Stimulated activated effector memory CD8-positive, alpha-beta T cell treated with anti-CD3 and anti-CD28 coated beads, Interleukin-12 subunit alpha, Interleukin-12 subunit beta, amount 100 ng/mL, for 72 hours (primary cell): ENCODE measurements around the gene KLF3.

Experiments used
- ATAC-seq: fragments of 150-1000 bp; cut with Tn5 transposase; 2 replicates; pipeline ENCODE4 v1.10.0; 2021
- DNase-seq, 2 donors: peaks; one replicate each; pipeline ENCODE4 v3.0.0; 2021 to 2022; ENCODE audit warnings: low spot score in 2 of 2
- H3K27ac Mint-ChIP-seq: one replicate; pipeline ENCODE4 v1.8.0; 2022; ENCODE audit warnings: mild to moderate bottlenecking, mixed read lengths
- H3K36me3 Mint-ChIP-seq: one replicate; pipeline ENCODE4 v1.8.0; 2022; ENCODE audit warnings: mild to moderate bottlenecking, mixed read lengths
- H3K4me1 Mint-ChIP-seq: one replicate; pipeline ENCODE4 v1.8.0; 2022; ENCODE audit warnings: mixed read lengths
- H3K4me3 Mint-ChIP-seq: one replicate; pipeline ENCODE4 v1.8.0; 2022; ENCODE audit warnings: mild to moderate bottlenecking, mixed read lengths
- H3K9me3 Mint-ChIP-seq: one replicate; pipeline ENCODE4 v1.8.0; 2022; ENCODE audit warnings: mixed read lengths

The KLF3 gene

GRCh38 chr4:38665551-38666411 is 1.8 kb downstream of the KLF3 start:
- Mint-ChIP-seq H3K36me3 (peaks cover 12% of the 10 kb centered on the region), H3K4me1 (peaks cover 56% of the 10 kb centered on the region), H3K27ac (peak overlapping the region; percentile 87), H3K9me3 (peaks cover 2% of the 10 kb centered on the region), H3K4me3 (peak overlapping the region; percentile 82)
- peak in 1 of 2 donors; percentile 25 for DNase-seq
- no peak for ATAC-seq

- no peaks in the 10 kb centered on the region for H3K9me3 Mint-ChIP-seq
These were observed 2.7 kb downstream of the KLF3 start for GRCh38 chr4:38666766-38667084.

GRCh38 chr4:38667085-38667893 is 3.3 kb downstream of the KLF3 start:
- no peaks in the 10 kb centered on the region for H3K9me3 Mint-ChIP-seq
- H3K4me3 Mint-ChIP-seq: peak overlapping the region; percentile 82
- ATAC-seq: peak; percentile 53
- DNase-seq: no peak
- H3K27ac Mint-ChIP-seq: peak overlapping the region; percentile 89
- H3K4me1 Mint-ChIP-seq: peaks cover 58% of the 10 kb centered on the region
- peaks cover 12% of the 10 kb centered on the region for H3K36me3 Mint-ChIP-seq

More at GRCh38 chr4:38666766-38667084, 2.7 kb downstream of the KLF3 start:
- peak overlapping the region; percentile 82 for H3K4me3 Mint-ChIP-seq
- ATAC-seq (no peak), DNase-seq (no peak)
- H3K27ac Mint-ChIP-seq: peak overlapping the region; percentile 89
- peaks cover 58% of the 10 kb centered on the region for H3K4me1 Mint-ChIP-seq
- H3K36me3 Mint-ChIP-seq: peaks cover 12% of the 10 kb centered on the region

DNA sequence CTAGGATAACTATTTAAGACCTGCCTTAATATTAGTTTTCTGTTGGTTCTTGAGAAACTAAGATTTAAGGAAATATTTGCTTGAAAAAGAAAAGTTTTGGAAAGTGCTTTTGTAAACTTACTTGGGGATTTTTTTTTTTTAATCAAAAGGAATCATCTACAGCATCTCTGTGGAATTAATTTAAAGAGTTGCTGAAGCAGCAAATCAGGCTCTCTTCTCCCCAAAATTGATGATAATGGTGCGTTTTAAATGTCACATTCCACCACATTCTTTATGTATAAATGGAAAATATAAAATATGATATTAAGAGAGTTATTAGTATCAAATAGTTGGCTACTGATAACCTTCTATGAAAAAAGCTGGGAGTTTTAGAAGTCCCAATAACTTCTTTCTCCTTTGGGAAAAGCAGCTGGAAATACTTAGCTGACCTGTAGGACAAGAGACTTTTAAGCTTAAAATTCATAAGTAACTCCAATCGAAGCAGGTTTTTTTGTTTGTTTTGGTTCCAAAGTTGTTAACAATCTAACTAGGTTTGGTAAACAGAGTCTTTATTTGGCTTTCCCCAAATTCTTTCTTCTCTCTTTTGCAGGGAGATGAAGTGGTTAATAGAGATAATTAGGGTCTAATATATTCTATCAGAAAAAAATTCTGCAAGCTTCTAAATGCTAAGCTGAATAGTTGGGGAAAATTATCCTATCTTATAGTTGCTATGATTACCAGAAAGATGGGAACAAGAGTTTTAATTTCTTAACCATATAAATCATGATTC is 4.4 kb downstream of the KLF3 start:
- Mint-ChIP-seq H3K4me3 (peak overlapping the region; percentile 82), H3K9me3 (no peaks in the 10 kb centered on the region), H3K36me3 (peaks cover 12% of the 10 kb centered on the region), H3K27ac (peak overlapping the region; percentile 67), H3K4me1 (peaks cover 66% of the 10 kb centered on the region)
- DNase-seq (no peak), ATAC-seq (no peak)

DNA sequence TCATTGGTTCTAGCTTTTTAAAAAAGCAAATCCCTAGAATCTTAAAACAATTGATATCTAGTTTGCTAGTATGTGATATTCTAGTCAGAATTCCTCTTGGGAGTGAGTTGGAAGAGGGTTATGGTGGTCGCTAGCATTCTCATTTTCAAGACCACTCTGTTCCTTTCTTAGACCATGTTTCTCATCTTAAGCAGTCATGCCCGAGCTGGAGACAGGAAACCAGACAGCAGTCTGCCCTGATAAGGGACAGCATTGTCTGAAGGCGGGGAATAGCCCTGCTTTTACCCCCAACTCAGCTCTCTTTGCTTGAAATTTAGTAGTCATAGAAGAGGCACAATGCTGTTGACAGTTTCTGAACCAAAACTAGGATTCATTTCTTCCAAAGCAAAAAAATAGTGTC is 5.2 kb downstream of the KLF3 start:
- no peak for ATAC-seq
- DNase-seq: no peak
- Mint-ChIP-seq H3K36me3 (peaks cover 12% of the 10 kb centered on the region), H3K27ac (peak overlapping the region; percentile 67), H3K4me1 (peaks cover 74% of the 10 kb centered on the region), H3K9me3 (no peaks in the 10 kb centered on the region), H3K4me3 (peak overlapping the region; percentile 35)

DNA sequence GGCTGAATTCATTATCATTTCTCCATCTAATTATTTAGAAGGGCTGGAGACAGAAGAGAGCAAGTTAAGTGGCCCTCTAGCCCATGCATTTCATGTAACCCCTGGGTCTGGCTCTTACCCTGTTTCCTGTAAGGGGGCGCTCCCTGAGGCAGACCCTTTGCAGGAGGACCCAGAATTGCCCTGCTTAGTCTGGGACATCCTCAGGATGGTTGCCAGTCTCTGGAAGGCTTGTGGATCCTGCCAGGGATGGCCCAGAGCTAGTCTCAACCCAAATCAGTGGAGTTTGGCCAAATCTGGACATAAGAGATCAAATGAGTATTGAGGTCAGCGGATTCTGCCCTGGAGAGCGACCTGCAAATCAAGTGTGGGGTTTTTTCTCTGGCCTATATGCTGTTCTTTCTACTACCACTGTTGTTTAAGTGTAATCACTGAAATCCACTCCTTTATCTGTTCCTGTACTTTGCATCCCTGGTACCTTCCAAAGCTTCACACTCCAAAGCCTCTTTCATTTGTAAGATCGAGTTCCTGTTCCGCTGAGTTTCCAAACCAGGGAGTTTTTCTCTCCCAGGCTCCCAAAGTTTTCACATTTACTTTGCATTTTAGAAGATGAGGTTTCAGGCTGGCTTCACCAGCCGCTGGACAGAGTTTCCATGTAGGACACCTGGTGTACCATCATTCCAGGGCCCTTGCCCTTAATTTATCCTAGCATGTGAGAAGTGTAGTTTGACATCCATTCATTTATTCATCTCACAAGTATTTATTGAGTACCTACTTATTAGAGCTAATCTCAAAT is 6.3 kb downstream of the KLF3 start:
- no peak for DNase-seq
- Mint-ChIP-seq H3K4me1 (peaks cover 80% of the 10 kb centered on the region), H3K4me3 (peak overlapping the region; percentile 43), H3K9me3 (no peaks in the 10 kb centered on the region), H3K27ac (peak overlapping the region; percentile 86), H3K36me3 (peaks cover 7% of the 10 kb centered on the region)
- no peak for ATAC-seq

GRCh38 chr4:38670939-38671591 is 7.1 kb downstream of the KLF3 start:
- peaks cover 7% of the 10 kb centered on the region for H3K36me3 Mint-ChIP-seq
- DNase-seq (no peak), ATAC-seq (no peak)
- no peaks in the 10 kb centered on the region for H3K9me3 Mint-ChIP-seq
- peaks cover 80% of the 10 kb centered on the region for H3K4me1 Mint-ChIP-seq
- peak overlapping the region; percentile 86 for H3K27ac Mint-ChIP-seq
- peak overlapping the region; percentile 43 for H3K4me3 Mint-ChIP-seq

- peak overlapping the region; percentile 86 for H3K27ac Mint-ChIP-seq
- ATAC-seq (no peak), DNase-seq (no peak)
- H3K9me3 Mint-ChIP-seq: no peaks in the 10 kb centered on the region
- H3K4me3 Mint-ChIP-seq: peak overlapping the region; percentile 43
- peaks cover 78% of the 10 kb centered on the region for H3K4me1 Mint-ChIP-seq
- H3K36me3 Mint-ChIP-seq: peaks cover 7% of the 10 kb centered on the region
These were observed 7.6 kb downstream of the KLF3 start for GRCh38 chr4:38671592-38671940.

DNA sequence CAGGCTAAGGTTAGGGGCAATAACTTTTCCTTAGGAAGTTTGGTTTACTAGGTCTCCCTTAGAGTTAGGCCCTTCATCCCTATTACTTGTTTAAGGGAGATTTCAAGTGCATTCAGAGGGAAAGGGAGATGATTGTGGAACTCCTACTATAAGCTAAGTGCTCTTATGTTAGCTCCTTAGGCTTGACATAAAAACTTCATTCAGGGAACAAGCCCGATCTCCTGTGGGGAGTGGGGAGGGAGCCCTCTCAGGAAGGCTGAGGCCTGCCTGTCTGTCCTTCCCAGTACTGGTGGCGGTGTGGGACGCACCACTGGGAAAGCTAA is 8.0 kb downstream of the KLF3 start:
- Mint-ChIP-seq H3K27ac (peak overlapping the region; percentile 86), H3K9me3 (no peaks in the 10 kb centered on the region), H3K36me3 (peaks cover 4% of the 10 kb centered on the region), H3K4me1 (peaks cover 74% of the 10 kb centered on the region), H3K4me3 (peak overlapping the region; percentile 43)
- DNase-seq (no peak), ATAC-seq (no peak)

- H3K4me1 Mint-ChIP-seq: peaks cover 72% of the 10 kb centered on the region
- H3K4me3 Mint-ChIP-seq: peak overlapping the region; percentile 43
- H3K36me3 Mint-ChIP-seq: no peaks in the 10 kb centered on the region
- no peak for ATAC-seq
- no peak for DNase-seq
- H3K27ac Mint-ChIP-seq: peak overlapping the region; percentile 86
- H3K9me3 Mint-ChIP-seq: no peaks in the 10 kb centered on the region
These were observed 8.6 kb downstream of the KLF3 start for GRCh38 chr4:38672397-38673129.

DNA sequence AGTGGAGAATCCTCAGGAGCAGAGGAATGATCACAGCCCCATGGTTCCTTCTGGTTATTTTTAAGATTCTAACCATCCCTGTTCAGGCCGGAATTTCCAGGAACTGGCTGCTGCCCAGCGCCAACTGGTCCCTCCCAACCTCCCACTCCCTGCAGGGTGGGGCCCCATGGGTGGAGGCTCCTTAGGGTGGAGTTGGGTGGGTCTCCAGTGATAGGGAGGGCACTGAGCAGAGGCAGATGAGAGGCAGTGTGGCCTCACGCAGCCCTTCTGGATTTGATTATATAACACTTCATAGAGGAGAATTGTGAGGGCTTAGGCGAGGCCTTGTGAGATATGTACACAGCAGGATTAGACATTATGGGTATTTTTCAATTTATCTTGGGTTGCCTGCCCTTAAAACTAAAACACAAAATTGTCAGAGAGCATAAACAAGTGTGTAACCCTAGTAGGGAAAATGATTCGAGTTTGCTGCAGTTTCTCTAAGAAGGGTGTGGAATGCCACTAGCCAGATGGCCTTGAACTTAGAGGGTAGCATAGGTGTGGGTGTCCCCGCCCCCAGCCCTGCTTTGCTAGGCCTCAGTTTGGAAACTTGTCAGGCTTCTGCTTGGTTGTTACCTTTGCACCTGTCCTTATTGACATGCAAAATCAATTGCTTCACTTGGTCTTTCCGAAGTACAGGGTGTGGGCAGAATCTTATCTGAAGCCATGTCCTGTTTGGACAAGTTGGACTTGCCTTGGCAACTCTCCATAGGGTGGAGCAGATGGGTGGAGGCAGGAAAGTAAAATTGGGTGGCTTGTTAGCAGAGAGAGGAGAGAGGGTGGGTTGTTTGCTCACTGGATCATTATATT is 9.4 kb downstream of the KLF3 start:
- Mint-ChIP-seq H3K4me3 (peak overlapping the region; percentile 43), H3K36me3 (no peaks in the 10 kb centered on the region), H3K9me3 (no peaks in the 10 kb centered on the region), H3K4me1 (peaks cover 80% of the 10 kb centered on the region), H3K27ac (peak overlapping the region; percentile 86)
- DNase-seq: no peak
- no peak for ATAC-seq

GRCh38 chr4:38674258-38675144 is 10.5 kb downstream of the KLF3 start:
- no peaks in the 10 kb centered on the region for H3K9me3 Mint-ChIP-seq
- ATAC-seq (no peak), DNase-seq (no peak)
- peaks cover 10% of the 10 kb centered on the region for H3K36me3 Mint-ChIP-seq
- H3K4me3 Mint-ChIP-seq: peak overlapping the region; percentile 45
- H3K27ac Mint-ChIP-seq: peak overlapping the region; percentile 7
- H3K4me1 Mint-ChIP-seq: peaks cover 84% of the 10 kb centered on the region
